Measurements from ENCODE around the gene PTGFRN. TPM values are rescaled to one million over a fixed set of nuclear protein-coding genes. Genes with fewer than 3 reads are reported as not detected.
A peak's percentile ranks its signal among the peaks of the same experiment; 100 is the strongest.

The PTGFRN gene
- total and polyA plus RNA-seq, 9 of the 15 experiments (the other 6 are each of a cell fraction or from before 2014, with no cell fraction given), result 17.3 to 33.1 (median 25.7) TPM

- Histone ChIP-seq H3K4me3 (no peak overlapping the region), H3K36me3 (ENCODE audit: control insufficient read depth, insufficient read depth, low read length) (peaks cover 7% of the 10 kb centered on the region; the same call in 1 of the 3 replicates), H3K9me3 (replicated peaks; ENCODE audit: control insufficient read depth, insufficient read depth, low read depth, low read length) (no peaks in the 10 kb centered on the region), H3K9me1 (ENCODE audit: control insufficient read depth, insufficient read depth, low read length) (peaks cover 5% of the 10 kb centered on the region), H3K4me1 (replicated peaks in 1 of 2; ENCODE audit: control insufficient read depth in 2 of 2, insufficient read depth in 2 of 2, low read length in 2 of 2) (peaks cover 41 to 67% of the 10 kb centered on the region in 2 experiments), H4K20me1 (replicated peaks; ENCODE audit: control insufficient read depth, insufficient read depth, low read length) (no peaks in the 10 kb centered on the region), H3K27me3 (ENCODE audit: control insufficient read depth in 2 of 2, insufficient read depth in 2 of 2, low read length in 2 of 2) (no peaks in the 10 kb centered on the region), H3K79me2 (ENCODE audit: control insufficient read depth, insufficient read depth, low read length) (peaks cover 83% of the 10 kb centered on the region), H3K4me2 (ENCODE audit: insufficient read depth, low read length) (peak overlapping the region; percentile 23; the same call in 1 of the 2 replicates), H2AFZ (ENCODE audit: low read depth, low read length) (no peak overlapping the region), H3K9ac (ENCODE audit: insufficient read depth in 1 of 2, low read depth in 2 of 2, low read length in 2 of 2) (no peak overlapping the region), H3K27ac (ENCODE audit: extremely low read depth, low read depth, low read length) (no peak overlapping the region)
- TF ChIP-seq TEAD2 (tag; IDR thresholded peaks at IDR 0.05) (0 out of 2 replicates have a peak, but pooled peaks have one; percentile 3), XRCC4 (IDR thresholded peaks at IDR 0.05; ENCODE audit: extremely low read depth, insufficient read depth, insufficient read length) (no peak)
- in situ Hi-C loops (cut with MboI), result no loop called here
- ATAC-seq, result no peak
- no peak for FAIRE-seq
- ChIA-PET CTCF (ENCODE audit: low intra/inter-chr PET ratio) (no interaction called here), POLR2A (interaction anchor here (0.6 to 2.4 kb wide), 10 partner anchors 8 to 342 kb away, joined by 3 to 12 read pairs (median 4); no protein-coding TSS in a partner anchor)
- 80% methylated on average over 7 of the region's 7 CpGs for WGBS (ENCODE audit: insufficient coverage, low coverage, missing lambda C conversion rate)
- no TSS peak for BruUV-seq (replicated peaks)
- intact Hi-C loops (cut with micrococcal nuclease), result loop anchor here (5.0 kb wide), 3 partner anchors 67 to 177 kb away; no protein-coding TSS in a partner anchor
- no peak for DNase-seq (ENCODE audit: extremely low read depth in 1 of 4, low spot score in 3 of 4)
Observed at GRCh38 chr1:116914667-116915066, 5.0 kb downstream of the PTGFRN start.

- BruUV-seq (replicated peaks), result no TSS peak
- POLR2A ChIA-PET, result interaction anchor here (0.6 to 2.4 kb wide), 9 partner anchors 11 to 342 kb away, joined by 3 to 12 read pairs (median 4); no protein-coding TSS in a partner anchor
- H3K9ac ChIP-seq (ENCODE audit: insufficient read depth in 1 of 2, low read depth in 2 of 2, low read length in 2 of 2), result 0 out of 4 replicates have a peak overlapping the region, but pooled peaks of 1 of the 2 experiments have one; percentile 49
- CTCF ChIA-PET (ENCODE audit: low intra/inter-chr PET ratio), result no interaction called here
- intact Hi-C loops (cut with micrococcal nuclease), result loop anchor here (5.0 kb wide), 2 partner anchors 68 to 178 kb away; no protein-coding TSS in a partner anchor
- DNase-seq (ENCODE audit: extremely low read depth in 1 of 4, low spot score in 3 of 4) (no peak), ATAC-seq (no peak), FAIRE-seq (no peak)
- WGBS (ENCODE audit: insufficient coverage, low coverage, missing lambda C conversion rate), result 57% methylated on average over 7 of the region's 7 CpGs
- H3K79me2 ChIP-seq (ENCODE audit: control insufficient read depth, insufficient read depth, low read length), result peaks cover 89% of the 10 kb centered on the region
- H3K36me3 ChIP-seq (ENCODE audit: control insufficient read depth, insufficient read depth, low read length), result peaks cover 8% of the 10 kb centered on the region; the same call in 2 of the 3 replicates
- H3K27me3 ChIP-seq (ENCODE audit: control insufficient read depth in 2 of 2, insufficient read depth in 2 of 2, low read length in 2 of 2), result no peaks in the 10 kb centered on the region
- H3K4me2 ChIP-seq (ENCODE audit: insufficient read depth, low read length), result peak overlapping the region; percentile 23; the same call in 1 of the 2 replicates
- no peaks in the 10 kb centered on the region for H3K9me3 ChIP-seq (replicated peaks; ENCODE audit: control insufficient read depth, insufficient read depth, low read depth, low read length)
- H2AFZ ChIP-seq (ENCODE audit: low read depth, low read length), result no peak overlapping the region
- peaks cover 39 to 71% of the 10 kb centered on the region in 2 experiments for H3K4me1 ChIP-seq (replicated peaks in 1 of 2; ENCODE audit: control insufficient read depth in 2 of 2, insufficient read depth in 2 of 2, low read length in 2 of 2)
- in situ Hi-C loops (cut with MboI), result no loop called here
- no peak overlapping the region for H3K27ac ChIP-seq (ENCODE audit: extremely low read depth, low read depth, low read length)
- H3K9me1 ChIP-seq (ENCODE audit: control insufficient read depth, insufficient read depth, low read length), result peaks cover 7% of the 10 kb centered on the region
- no peaks in the 10 kb centered on the region for H4K20me1 ChIP-seq (replicated peaks; ENCODE audit: control insufficient read depth, insufficient read depth, low read length)
- H3K4me3 ChIP-seq, result no peak overlapping the region
- TF ChIP-seq IRF9 (tag; IDR thresholded peaks at IDR 0.05) (no peak), PATZ1 (CRISPR knock-in tag; IDR thresholded peaks at IDR 0.05; ENCODE audit: borderline replicate concordance) (no peak), CREM (IDR thresholded peaks at IDR 0.05; ENCODE audit: low read depth) (no peak), TCF7 (IDR thresholded peaks at IDR 0.05; ENCODE audit: borderline replicate concordance) (no peak), KHSRP (IDR thresholded peaks at IDR 0.05) (no peak), ZNF311 (CRISPR knock-in tag; IDR thresholded peaks at IDR 0.05) (no peak), SMARCB1 (IDR thresholded peaks at IDR 0.05; ENCODE audit: insufficient read length, low read depth) (no peak), SMARCA4 (IDR thresholded peaks at IDR 0.05) (no peak)
Observed at GRCh38 chr1:116915086-116915661, 5.5 kb downstream of the PTGFRN start.
